Keratinocyte (primary cell): ENCODE measurements around the gene NAB1. TPM values are rescaled to one million over a fixed set of nuclear protein-coding genes. Genes with fewer than 3 reads are reported as not detected.

Source experiments
- DNase-seq: peaks from one replicate; pipeline ENCODE4 v3.0.0-alpha.2; 2011; ENCODE audit warnings: low read depth, missing footprints, low spot score
- FAIRE-seq: peaks from 2 replicates; lab custom pipeline; 2011; peaks lifted over from hg19 to GRCh38; lab: Jason Lieb, UNC
- H2AFZ ChIP-seq: 2 replicates; pipeline ENCODE4 v1.6.0; 2012; ENCODE audit warnings: low read length, control low read depth, inconsistent platforms; ENCODE audit not compliant: control insufficient read depth
- H3K27ac ChIP-seq: 2 replicates; pipeline ENCODE4 v1.5.1; 2011; ENCODE audit warnings: low read length; ENCODE audit not compliant: control insufficient read depth, insufficient read depth
- H3K27me3 ChIP-seq: 3 replicates; pipeline ENCODE4 v1.6.0; 2011; ENCODE audit warnings: low read length; ENCODE audit not compliant: control insufficient read depth, insufficient read depth; ENCODE audit errors: extremely low read depth
- H3K36me3 ChIP-seq, 2 experiments: 2 replicates in 1 of 2; 3 replicates in 1 of 2; pipeline ENCODE4 v1.5.1; 2011; ENCODE audit warnings: low read length in 2 of 2, mild to moderate bottlenecking in 1 of 2; ENCODE audit not compliant: control insufficient read depth in 2 of 2, insufficient read depth in 2 of 2; ENCODE audit errors: extremely low read depth in 1 of 2
- H3K4me1 ChIP-seq: 3 replicates; pipeline ENCODE4 v1.5.1; 2011; ENCODE audit warnings: low read length; ENCODE audit not compliant: control insufficient read depth, insufficient read depth; ENCODE audit errors: extremely low read depth
- H3K4me2 ChIP-seq: 3 replicates; pipeline ENCODE4 v1.6.0; 2011; ENCODE audit warnings: low read depth, low read length; ENCODE audit not compliant: control insufficient read depth, insufficient read depth; ENCODE audit errors: extremely low read depth
- H3K4me3 ChIP-seq, 3 experiments: fragments of 200-600 bp in 1 of 3; sonication (generic) in 1 of 3; 2 replicates in 2 of 3; 3 replicates in 1 of 3; pipeline ENCODE4 v1.5.1; 2011 to 2016; ENCODE audit warnings: low read length in 3 of 3, mild to moderate bottlenecking in 3 of 3, control low read depth in 2 of 3, inconsistent platforms in 1 of 3, low read depth in 1 of 3, mixed read lengths in 1 of 3, mixed run types in 1 of 3, moderate library complexity in 1 of 3; ENCODE audit not compliant: control insufficient read depth in 2 of 3, insufficient read depth in 2 of 3; ENCODE audit errors: extremely low read depth in 1 of 3
- H3K79me2 ChIP-seq: 2 replicates; pipeline ENCODE4 v1.6.0; 2012; ENCODE audit warnings: low read length; ENCODE audit not compliant: control insufficient read depth, insufficient read depth
- H3K9ac ChIP-seq: 3 replicates; pipeline ENCODE4 v1.6.0; 2011; ENCODE audit warnings: low read length; ENCODE audit not compliant: control insufficient read depth, insufficient read depth; ENCODE audit errors: extremely low read depth
- H3K9me1 ChIP-seq: 3 replicates; pipeline ENCODE4 v1.6.0; 2011; ENCODE audit warnings: low read length; ENCODE audit not compliant: control insufficient read depth, insufficient read depth; ENCODE audit errors: extremely low read depth
- H3K9me3 ChIP-seq: 2 replicates; pipeline ENCODE4 v1.5.1; 2012; ENCODE audit warnings: low read depth, low read length; ENCODE audit not compliant: control insufficient read depth
- H4K20me1 ChIP-seq: 3 replicates; pipeline ENCODE4 v1.6.0; 2011; ENCODE audit warnings: low read length; ENCODE audit not compliant: control insufficient read depth, insufficient read depth; ENCODE audit errors: extremely low read depth
- CTCF ChIP-seq, 3 experiments: IDR thresholded peaks in 1 of 3; conservative IDR thresholded peaks in 1 of 3; optimal IDR thresholded peaks in 1 of 3; 2 replicates in 2 of 3; 3 replicates in 1 of 3; pipeline versions ENCODE3 to v1.5.1; 2011; ENCODE audit warnings: low read length in 3 of 3, mild to moderate bottlenecking in 3 of 3, moderate library complexity in 2 of 3, control low read depth in 1 of 3, inconsistent platforms in 1 of 3; ENCODE audit not compliant: insufficient read depth in 2 of 3; ENCODE audit errors: extremely low read depth in 1 of 3
- EZH2 ChIP-seq: IDR thresholded peaks from one replicate; pipeline ENCODE4 v1.6.1; 2012; ENCODE audit warnings: inconsistent platforms, mild to moderate bottlenecking, low read length, moderate library complexity
- dilution Hi-C: fragments of 300-500 bp; cut with MboI; formaldehyde crosslinking; loops from one replicate; pipeline ENCODE4 v1.7.0; 2020; ENCODE audit warnings: low sequenced_read_pairs; ENCODE audit not compliant: extremely low pct_ligation_motif_present
- polyA plus RNA-seq, 5 experiments: library from polyadenylated mRNA; depleted of rRNA in 3 of 5; stranded (reverse) in 3 of 5; stranded (forward) in 1 of 5; unstranded in 1 of 5; fragments of >200 nt; gene quantifications; 1 replicate in 1 of 5; 2 replicates in 3 of 5; 3 replicates in 1 of 5; pipeline versions ENCODE4 v1.2.1 to v1.2.3, GENCODE V29; 2011 to 2012; ENCODE audit warnings: missing spikeins in 2 of 5, low read depth in 1 of 5, low replicate concordance in 1 of 5

NAB1 gene
- polyA plus RNA-seq, 1 donor (not counting 4 experiments of a cell fraction or from before 2014, with no cell fraction given), result 24.3 TPM

GRCh38 chr2:190714958-190715357 is 66.1 kb downstream of the NAB1 start:
- H2AFZ ChIP-seq, result peak overlapping the region; percentile 66
- peak; percentile 66 for FAIRE-seq

GRCh38 chr2:190716176-190716807 is 67.4 kb downstream of the NAB1 start:
- no peak for DNase-seq
- FAIRE-seq, result no peak
- TF ChIP-seq EZH2, result no peak
- no peak for TF ChIP-seq CTCF (optimal IDR thresholded peaks at IDR 0.05 in 1 of 3, IDR thresholded peaks at IDR 0.05 in 1 of 3, conservative IDR thresholded peaks at IDR 0.05 in 1 of 3; ENCODE audit: extremely low read depth in 1 of 3, insufficient read depth in 2 of 3, low read length in 3 of 3)

More at GRCh38 chr2:190714958-190715357, 66.1 kb downstream of the NAB1 start:
- no peaks in the 10 kb centered on the region for H3K27me3 ChIP-seq
- no peak overlapping the region for H3K4me2 ChIP-seq
- peak; percentile 9 for DNase-seq
- H4K20me1 ChIP-seq, result no peaks in the 10 kb centered on the region
- no peak overlapping the region for H3K27ac ChIP-seq
- H3K9ac ChIP-seq, result no peak overlapping the region
- dilution Hi-C loops, result no loop called here
- peaks cover 20% of the 10 kb centered on the region for H3K4me1 ChIP-seq
- no peaks in the 10 kb centered on the region for H3K9me1 ChIP-seq
- H3K36me3 ChIP-seq, result no peaks in the 10 kb centered on the region
- H3K79me2 ChIP-seq, result no peaks in the 10 kb centered on the region
- no peaks in the 10 kb centered on the region for H3K9me3 ChIP-seq
- no peak overlapping the region for H3K4me3 ChIP-seq
- TF ChIP-seq EZH2 (no peak), CTCF (optimal IDR thresholded peaks at IDR 0.05 in 1 of 3, IDR thresholded peaks at IDR 0.05 in 1 of 3, conservative IDR thresholded peaks at IDR 0.05 in 1 of 3; ENCODE audit: extremely low read depth in 1 of 3, insufficient read depth in 2 of 3, low read length in 3 of 3) (no peak)

More at GRCh38 chr2:190716176-190716807, 67.4 kb downstream of the NAB1 start:
- H3K4me1 ChIP-seq, result peaks cover 20% of the 10 kb centered on the region
- no peak overlapping the region for H3K4me2 ChIP-seq
- H3K9me1 ChIP-seq, result no peaks in the 10 kb centered on the region
- H4K20me1 ChIP-seq, result no peaks in the 10 kb centered on the region
- H3K9me3 ChIP-seq, result no peaks in the 10 kb centered on the region
- H3K4me3 ChIP-seq, result no peak overlapping the region
- dilution Hi-C loops, result no loop called here
- H3K79me2 ChIP-seq, result no peaks in the 10 kb centered on the region
- no peak overlapping the region for H3K27ac ChIP-seq
- no peaks in the 10 kb centered on the region for H3K27me3 ChIP-seq
- H3K36me3 ChIP-seq, result no peaks in the 10 kb centered on the region
- no peak overlapping the region for H3K9ac ChIP-seq
- H2AFZ ChIP-seq, result no peak overlapping the region
